Measurements from ENCODE around the gene CENPA. TPM values are rescaled to one million over a fixed set of nuclear protein-coding genes. Genes with fewer than 3 reads are reported as not detected.

The CENPA gene
- total and polyA plus RNA-seq, 2 of the 13 experiments (the other 11 are each of a cell fraction or from before 2014, with no cell fraction given): 28.5 to 38.5 TPM

DNA sequence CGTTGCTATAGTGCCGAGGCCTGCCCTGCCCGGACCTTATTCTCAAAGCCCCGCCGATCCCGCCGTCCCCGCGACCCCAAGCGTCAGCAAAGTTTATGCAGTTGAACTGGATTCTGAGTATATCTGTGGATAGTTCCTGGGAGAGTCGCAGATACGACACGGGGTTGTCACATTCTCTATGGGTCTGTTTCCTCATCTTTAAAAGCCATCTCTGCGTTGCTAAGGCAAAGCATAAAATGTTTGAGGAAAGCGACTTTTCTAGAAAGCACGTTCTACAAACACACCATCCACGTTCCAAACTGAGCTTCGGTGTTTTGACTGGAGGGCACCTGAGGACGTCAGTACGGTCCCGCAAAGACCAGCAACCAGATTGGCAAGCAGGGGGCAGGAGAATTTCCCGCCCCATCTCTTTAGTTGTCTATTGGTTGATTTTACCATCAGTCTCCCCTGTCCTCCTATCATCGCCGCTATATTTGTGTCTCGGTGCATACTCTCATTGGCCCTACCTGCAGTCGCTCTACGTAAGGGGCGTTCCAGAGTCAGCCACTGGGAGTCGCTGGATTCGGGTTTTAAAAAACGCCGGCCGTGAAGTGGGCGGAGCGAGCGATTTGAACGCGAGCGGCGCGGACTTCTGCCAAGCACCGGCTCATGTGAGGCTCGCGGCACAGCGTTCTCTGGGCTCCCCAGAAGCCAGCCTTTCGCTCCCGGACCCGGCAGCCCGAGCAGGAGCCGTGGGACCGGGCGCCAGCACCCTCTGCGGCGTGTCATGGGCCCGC lies at the start of gene CENPA (continued):
- TF ChIP-seq, protein P1, sequence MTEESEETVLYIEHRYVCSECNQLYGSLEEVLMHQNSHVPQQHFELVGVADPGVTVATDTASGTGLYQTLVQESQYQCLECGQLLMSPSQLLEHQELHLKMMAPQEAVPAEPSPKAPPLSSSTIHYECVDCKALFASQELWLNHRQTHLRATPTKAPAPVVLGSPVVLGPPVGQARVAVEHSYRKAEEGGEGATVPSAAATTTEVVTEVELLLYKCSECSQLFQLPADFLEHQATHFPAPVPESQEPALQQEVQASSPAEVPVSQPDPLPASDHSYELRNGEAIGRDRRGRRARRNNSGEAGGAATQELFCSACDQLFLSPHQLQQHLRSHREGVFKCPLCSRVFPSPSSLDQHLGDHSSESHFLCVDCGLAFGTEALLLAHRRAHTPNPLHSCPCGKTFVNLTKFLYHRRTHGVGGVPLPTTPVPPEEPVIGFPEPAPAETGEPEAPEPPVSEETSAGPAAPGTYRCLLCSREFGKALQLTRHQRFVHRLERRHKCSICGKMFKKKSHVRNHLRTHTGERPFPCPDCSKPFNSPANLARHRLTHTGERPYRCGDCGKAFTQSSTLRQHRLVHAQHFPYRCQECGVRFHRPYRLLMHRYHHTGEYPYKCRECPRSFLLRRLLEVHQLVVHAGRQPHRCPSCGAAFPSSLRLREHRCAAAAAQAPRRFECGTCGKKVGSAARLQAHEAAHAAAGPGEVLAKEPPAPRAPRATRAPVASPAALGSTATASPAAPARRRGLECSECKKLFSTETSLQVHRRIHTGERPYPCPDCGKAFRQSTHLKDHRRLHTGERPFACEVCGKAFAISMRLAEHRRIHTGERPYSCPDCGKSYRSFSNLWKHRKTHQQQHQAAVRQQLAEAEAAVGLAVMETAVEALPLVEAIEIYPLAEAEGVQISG (CRISPR knock-in tag; IDR thresholded peaks at IDR 0.05): peak; percentile 85
- TF ChIP-seq ATAD3A (CRISPR knock-in tag; IDR thresholded peaks at IDR 0.05) (no peak), RBAK (CRISPR knock-in tag; IDR thresholded peaks at IDR 0.05) (no peak), GATAD1 (CRISPR knock-in tag; IDR thresholded peaks at IDR 0.05) (peak; percentile 84), GFI1 (CRISPR knock-in tag; IDR thresholded peaks at IDR 0.05; ENCODE audit: borderline replicate concordance) (peak; percentile 86), SMYD3 (CRISPR knock-in tag; IDR thresholded peaks at IDR 0.05) (peak; percentile 100), FIP1L1 (IDR thresholded peaks at IDR 0.05; ENCODE audit: borderline replicate concordance, insufficient read depth, low read depth, low read length) (no peak), ZNF335 (CRISPR knock-in tag; IDR thresholded peaks at IDR 0.05) (peak; percentile 91), MBNL3 (CRISPR knock-in tag; conservative IDR thresholded peaks at IDR 0.05) (no peak), KDM5A (IDR thresholded peaks at IDR 0.05; ENCODE audit: borderline replicate concordance, low read length) (peak; percentile 51; the same call in 1 of the 2 replicates), U2AF1 (optimal IDR thresholded peaks at IDR 0.05; ENCODE audit: low read depth, low read length) (no peak), NCOA1 (CRISPR knock-in tag; IDR thresholded peaks at IDR 0.05) (peak; percentile 52; the same call in 1 of the 2 replicates), KDM2A (CRISPR knock-in tag; IDR thresholded peaks at IDR 0.05; ENCODE audit: borderline replicate concordance, low read depth) (peak; percentile 98), ZNF780A (CRISPR knock-in tag; IDR thresholded peaks at IDR 0.05) (peak; percentile 99), AGO2 (optimal IDR thresholded peaks at IDR 0.05; ENCODE audit: low read depth, low read length) (no peak), MTA3 (CRISPR knock-in tag; IDR thresholded peaks at IDR 0.05) (no peak)
- TF ChIP-seq, protein P2, sequence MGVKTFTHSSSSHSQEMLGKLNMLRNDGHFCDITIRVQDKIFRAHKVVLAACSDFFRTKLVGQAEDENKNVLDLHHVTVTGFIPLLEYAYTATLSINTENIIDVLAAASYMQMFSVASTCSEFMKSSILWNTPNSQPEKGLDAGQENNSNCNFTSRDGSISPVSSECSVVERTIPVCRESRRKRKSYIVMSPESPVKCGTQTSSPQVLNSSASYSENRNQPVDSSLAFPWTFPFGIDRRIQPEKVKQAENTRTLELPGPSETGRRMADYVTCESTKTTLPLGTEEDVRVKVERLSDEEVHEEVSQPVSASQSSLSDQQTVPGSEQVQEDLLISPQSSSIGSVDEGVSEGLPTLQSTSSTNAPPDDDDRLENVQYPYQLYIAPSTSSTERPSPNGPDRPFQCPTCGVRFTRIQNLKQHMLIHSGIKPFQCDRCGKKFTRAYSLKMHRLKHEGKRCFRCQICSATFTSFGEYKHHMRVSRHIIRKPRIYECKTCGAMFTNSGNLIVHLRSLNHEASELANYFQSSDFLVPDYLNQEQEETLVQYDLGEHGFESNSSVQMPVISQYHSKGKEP (CRISPR knock-in tag; IDR thresholded peaks at IDR 0.05): peak; percentile 92
- TF ChIP-seq, protein P3, sequence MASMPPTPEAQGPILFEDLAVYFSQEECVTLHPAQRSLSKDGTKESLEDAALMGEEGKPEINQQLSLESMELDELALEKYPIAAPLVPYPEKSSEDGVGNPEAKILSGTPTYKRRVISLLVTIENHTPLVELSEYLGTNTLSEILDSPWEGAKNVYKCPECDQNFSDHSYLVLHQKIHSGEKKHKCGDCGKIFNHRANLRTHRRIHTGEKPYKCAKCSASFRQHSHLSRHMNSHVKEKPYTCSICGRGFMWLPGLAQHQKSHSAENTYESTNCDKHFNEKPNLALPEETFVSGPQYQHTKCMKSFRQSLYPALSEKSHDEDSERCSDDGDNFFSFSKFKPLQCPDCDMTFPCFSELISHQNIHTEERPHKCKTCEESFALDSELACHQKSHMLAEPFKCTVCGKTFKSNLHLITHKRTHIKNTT (CRISPR knock-in tag; IDR thresholded peaks at IDR 0.05): no peak
- TF ChIP-seq, protein P4, sequence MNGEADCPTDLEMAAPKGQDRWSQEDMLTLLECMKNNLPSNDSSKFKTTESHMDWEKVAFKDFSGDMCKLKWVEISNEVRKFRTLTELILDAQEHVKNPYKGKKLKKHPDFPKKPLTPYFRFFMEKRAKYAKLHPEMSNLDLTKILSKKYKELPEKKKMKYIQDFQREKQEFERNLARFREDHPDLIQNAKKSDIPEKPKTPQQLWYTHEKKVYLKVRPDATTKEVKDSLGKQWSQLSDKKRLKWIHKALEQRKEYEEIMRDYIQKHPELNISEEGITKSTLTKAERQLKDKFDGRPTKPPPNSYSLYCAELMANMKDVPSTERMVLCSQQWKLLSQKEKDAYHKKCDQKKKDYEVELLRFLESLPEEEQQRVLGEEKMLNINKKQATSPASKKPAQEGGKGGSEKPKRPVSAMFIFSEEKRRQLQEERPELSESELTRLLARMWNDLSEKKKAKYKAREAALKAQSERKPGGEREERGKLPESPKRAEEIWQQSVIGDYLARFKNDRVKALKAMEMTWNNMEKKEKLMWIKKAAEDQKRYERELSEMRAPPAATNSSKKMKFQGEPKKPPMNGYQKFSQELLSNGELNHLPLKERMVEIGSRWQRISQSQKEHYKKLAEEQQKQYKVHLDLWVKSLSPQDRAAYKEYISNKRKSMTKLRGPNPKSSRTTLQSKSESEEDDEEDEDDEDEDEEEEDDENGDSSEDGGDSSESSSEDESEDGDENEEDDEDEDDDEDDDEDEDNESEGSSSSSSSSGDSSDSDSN (CRISPR knock-in tag; IDR thresholded peaks at IDR 0.05): peak; percentile 4; the same call in 1 of the 2 replicates
- TF ChIP-seq, protein P5, sequence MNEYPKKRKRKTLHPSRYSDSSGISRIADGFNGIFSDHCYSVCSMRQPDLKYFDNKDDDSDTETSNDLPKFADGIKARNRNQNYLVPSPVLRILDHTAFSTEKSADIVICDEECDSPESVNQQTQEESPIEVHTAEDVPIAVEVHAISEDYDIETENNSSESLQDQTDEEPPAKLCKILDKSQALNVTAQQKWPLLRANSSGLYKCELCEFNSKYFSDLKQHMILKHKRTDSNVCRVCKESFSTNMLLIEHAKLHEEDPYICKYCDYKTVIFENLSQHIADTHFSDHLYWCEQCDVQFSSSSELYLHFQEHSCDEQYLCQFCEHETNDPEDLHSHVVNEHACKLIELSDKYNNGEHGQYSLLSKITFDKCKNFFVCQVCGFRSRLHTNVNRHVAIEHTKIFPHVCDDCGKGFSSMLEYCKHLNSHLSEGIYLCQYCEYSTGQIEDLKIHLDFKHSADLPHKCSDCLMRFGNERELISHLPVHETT (CRISPR knock-in tag; conservative IDR thresholded peaks at IDR 0.05): peak; percentile 68; the same call in 1 of the 2 replicates

All from HepG2 (cell line).